ENCODE measurements around the gene SLC6A13.

GRCh38 chr12:262817-263216, at the start of gene SLC6A13:
- TF ChIP-seq CTCF (IDR thresholded peaks at IDR 0.05) (no peak), EP300 (IDR thresholded peaks at IDR 0.05) (no peak)
